ENCODE measurements around the gene C12orf60. TPM values are rescaled to one million over a fixed set of nuclear protein-coding genes. Genes with fewer than 3 reads are reported as not detected.

C12orf60 gene
- total RNA-seq, 2 donors from 2014 or later, result 2.5 to 3.3 TPM

DNA sequence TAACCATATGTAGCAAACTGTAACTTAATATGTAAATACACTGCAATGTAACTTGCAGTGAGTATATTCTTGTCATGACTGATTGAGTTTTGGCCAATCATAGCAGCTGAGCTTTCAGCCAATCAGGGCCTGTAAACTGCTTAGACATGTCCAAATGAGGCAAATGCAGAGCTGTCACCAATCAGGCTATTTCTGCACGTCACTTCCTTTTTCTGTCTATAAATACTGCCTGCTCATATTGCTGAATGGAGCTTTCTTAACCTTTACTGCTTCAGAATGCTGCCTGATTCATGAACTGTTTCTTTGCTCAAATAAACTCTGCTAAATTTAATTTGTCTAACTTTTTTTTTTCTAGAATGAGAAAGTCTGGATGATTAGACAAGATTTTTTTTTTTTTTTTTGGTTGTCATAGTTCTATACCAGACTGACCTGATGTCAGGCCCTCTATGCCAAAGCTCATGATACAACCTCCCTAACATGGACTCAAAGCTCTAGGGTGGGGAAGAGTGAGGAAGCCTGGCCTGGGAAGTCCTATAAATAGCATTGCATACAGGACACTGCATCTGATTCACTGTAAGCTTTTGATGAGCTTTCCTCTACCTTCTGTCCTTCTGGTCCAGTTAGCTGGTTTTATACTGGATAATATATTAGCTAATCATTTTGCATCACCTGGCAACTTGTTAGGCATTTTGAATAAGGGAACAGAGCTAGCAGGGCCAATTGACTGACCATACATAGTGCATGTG lies 70.1 kb downstream of the C12orf60 start:
- no peaks in the 10 kb centered on the region for H3K4me1 ChIP-seq (ENCODE audit: control insufficient read depth, insufficient read depth, low read length)
- H3K9me3 Mint-ChIP-seq, result peaks cover 2% of the 10 kb centered on the region
- H3K27me3 ChIP-seq (ENCODE audit: control insufficient read depth, insufficient read depth, low read length, poor library complexity, severe bottlenecking), result no peaks in the 10 kb centered on the region
- H3K36me3 ChIP-seq (ENCODE audit: control insufficient read depth, insufficient read depth, low read length), result no peaks in the 10 kb centered on the region
- no peaks in the 10 kb centered on the region for H3K4me1 Mint-ChIP-seq
- H3K9me3 ChIP-seq (ENCODE audit: control insufficient read depth, low read length), result no peaks in the 10 kb centered on the region
- no peaks in the 10 kb centered on the region for H3K36me3 Mint-ChIP-seq (ENCODE audit: low read depth)
- H3K4me3 ChIP-seq (ENCODE audit: low read length), result no peak overlapping the region
- TF ChIP-seq, protein P1, sequence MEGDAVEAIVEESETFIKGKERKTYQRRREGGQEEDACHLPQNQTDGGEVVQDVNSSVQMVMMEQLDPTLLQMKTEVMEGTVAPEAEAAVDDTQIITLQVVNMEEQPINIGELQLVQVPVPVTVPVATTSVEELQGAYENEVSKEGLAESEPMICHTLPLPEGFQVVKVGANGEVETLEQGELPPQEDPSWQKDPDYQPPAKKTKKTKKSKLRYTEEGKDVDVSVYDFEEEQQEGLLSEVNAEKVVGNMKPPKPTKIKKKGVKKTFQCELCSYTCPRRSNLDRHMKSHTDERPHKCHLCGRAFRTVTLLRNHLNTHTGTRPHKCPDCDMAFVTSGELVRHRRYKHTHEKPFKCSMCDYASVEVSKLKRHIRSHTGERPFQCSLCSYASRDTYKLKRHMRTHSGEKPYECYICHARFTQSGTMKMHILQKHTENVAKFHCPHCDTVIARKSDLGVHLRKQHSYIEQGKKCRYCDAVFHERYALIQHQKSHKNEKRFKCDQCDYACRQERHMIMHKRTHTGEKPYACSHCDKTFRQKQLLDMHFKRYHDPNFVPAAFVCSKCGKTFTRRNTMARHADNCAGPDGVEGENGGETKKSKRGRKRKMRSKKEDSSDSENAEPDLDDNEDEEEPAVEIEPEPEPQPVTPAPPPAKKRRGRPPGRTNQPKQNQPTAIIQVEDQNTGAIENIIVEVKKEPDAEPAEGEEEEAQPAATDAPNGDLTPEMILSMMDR (conservative IDR thresholded peaks at IDR 0.05), result no peak
- DNase-seq, result no peak
- no peaks in the 10 kb centered on the region for H3K27me3 Mint-ChIP-seq (ENCODE audit: insufficient read depth)
- H3K27ac Mint-ChIP-seq, result no peak overlapping the region
- H3K4me3 Mint-ChIP-seq, result no peak overlapping the region
- 88 to 90% methylated on average over 1 of the region's 1 CpG for WGBS, 2 experiments (ENCODE audit: insufficient coverage in 1 of 2, insufficient read length in 1 of 2)
- H3K9ac ChIP-seq (ENCODE audit: extremely low read depth, low read length, poor library complexity, severe bottlenecking), result no peak overlapping the region
- no peak overlapping the region for H3K27ac ChIP-seq (ENCODE audit: low read depth, low read length)

Other genes with a start within 250 kb of the C12orf60 start
- gene PLBD1, start 235.8 kb upstream of the C12orf60 start, total RNA-seq, result 10 to 100 TPM; 17.9 to 32.5 TPM
- gene GUCY2C, start 107.1 kb upstream of the C12orf60 start, total RNA-seq, result 1 to 10 TPM; 1.4 to 2.4 TPM
- 100 to 1,000 TPM in 1 of 2 donors, 10 to 100 TPM in 1; 97.4 to 150 TPM for gene WBP11, start 192 bp upstream of the C12orf60 start, total RNA-seq
- not detected for gene SMCO3, start 10.5 kb downstream of the C12orf60 start, total RNA-seq
- not detected for gene ART4, start 39.9 kb downstream of the C12orf60 start, total RNA-seq
- gene MGP, start 82.2 kb downstream of the C12orf60 start, total RNA-seq, result not detected
- gene ERP27, start 134.9 kb downstream of the C12orf60 start, total RNA-seq, result under 1 TPM; 0.15 to 0.22 TPM
- gene ARHGDIB, start 157.9 kb downstream of the C12orf60 start, total RNA-seq, result under 1 TPM; 0.66 to 0.95 TPM
- not detected for gene PDE6H, start 169.4 kb downstream of the C12orf60 start, total RNA-seq